IMR-90 (cell line): Measurements from ENCODE around the gene ACOX3.

Experiments used
- SMC3 ChIP-seq: fragments of 150-350 bp; IDR thresholded peaks from 2 replicates; pipeline ENCODE4 v1.6.1; 2016; ENCODE audit warnings: low read depth, mild to moderate bottlenecking, antibody characterized with exemption, low read length, moderate library complexity
- TF ChIP-seq, protein P1 (sequence below): conservative IDR thresholded peaks from 2 replicates; pipeline ENCODE4 v1.5.1; 2012; ENCODE audit warnings: mild to moderate bottlenecking, low read depth, low read length, improper control_type of control experiment

DNA sequence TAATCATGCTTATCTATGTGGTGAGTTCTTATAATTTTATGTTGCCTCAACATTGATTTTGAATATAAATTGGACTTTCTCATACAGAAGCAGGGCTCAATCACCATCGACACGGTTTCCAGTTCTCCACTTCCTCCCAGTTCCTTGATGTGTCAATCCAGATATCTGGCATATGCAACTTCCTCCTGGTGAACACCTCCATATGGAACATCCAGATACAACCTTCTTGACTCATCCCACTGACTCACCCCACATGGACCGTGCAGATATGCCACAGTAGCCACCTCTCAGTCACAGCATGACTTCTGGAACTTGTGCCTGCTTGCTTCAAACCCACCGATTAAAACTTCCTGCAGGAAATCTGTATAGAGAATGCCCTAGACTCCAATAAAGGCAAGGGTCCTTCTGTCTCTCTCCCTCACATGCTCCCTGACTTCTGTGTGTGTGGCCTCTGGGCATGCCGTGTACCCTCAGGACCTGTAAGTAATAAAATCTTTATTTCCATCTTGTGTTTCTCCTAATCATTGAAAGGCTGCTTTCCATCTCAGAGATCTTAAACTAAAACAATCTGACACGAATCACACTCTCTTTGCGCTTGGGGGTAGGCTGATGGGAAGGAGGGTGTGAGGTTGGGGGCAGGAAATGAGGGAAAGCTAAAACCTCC lies 104.0 kb downstream of the ACOX3 start:
- no peak for TF ChIP-seq SMC3
- TF ChIP-seq, protein P1, sequence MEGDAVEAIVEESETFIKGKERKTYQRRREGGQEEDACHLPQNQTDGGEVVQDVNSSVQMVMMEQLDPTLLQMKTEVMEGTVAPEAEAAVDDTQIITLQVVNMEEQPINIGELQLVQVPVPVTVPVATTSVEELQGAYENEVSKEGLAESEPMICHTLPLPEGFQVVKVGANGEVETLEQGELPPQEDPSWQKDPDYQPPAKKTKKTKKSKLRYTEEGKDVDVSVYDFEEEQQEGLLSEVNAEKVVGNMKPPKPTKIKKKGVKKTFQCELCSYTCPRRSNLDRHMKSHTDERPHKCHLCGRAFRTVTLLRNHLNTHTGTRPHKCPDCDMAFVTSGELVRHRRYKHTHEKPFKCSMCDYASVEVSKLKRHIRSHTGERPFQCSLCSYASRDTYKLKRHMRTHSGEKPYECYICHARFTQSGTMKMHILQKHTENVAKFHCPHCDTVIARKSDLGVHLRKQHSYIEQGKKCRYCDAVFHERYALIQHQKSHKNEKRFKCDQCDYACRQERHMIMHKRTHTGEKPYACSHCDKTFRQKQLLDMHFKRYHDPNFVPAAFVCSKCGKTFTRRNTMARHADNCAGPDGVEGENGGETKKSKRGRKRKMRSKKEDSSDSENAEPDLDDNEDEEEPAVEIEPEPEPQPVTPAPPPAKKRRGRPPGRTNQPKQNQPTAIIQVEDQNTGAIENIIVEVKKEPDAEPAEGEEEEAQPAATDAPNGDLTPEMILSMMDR, result no peak
